ENCODE measurements around the gene LMX1A. TPM values are rescaled to one million over a fixed set of nuclear protein-coding genes. Genes with fewer than 3 reads are reported as not detected.

LMX1A gene
- total and polyA plus RNA-seq, 4 experiments from 2014 or later, result not detected

DNA sequence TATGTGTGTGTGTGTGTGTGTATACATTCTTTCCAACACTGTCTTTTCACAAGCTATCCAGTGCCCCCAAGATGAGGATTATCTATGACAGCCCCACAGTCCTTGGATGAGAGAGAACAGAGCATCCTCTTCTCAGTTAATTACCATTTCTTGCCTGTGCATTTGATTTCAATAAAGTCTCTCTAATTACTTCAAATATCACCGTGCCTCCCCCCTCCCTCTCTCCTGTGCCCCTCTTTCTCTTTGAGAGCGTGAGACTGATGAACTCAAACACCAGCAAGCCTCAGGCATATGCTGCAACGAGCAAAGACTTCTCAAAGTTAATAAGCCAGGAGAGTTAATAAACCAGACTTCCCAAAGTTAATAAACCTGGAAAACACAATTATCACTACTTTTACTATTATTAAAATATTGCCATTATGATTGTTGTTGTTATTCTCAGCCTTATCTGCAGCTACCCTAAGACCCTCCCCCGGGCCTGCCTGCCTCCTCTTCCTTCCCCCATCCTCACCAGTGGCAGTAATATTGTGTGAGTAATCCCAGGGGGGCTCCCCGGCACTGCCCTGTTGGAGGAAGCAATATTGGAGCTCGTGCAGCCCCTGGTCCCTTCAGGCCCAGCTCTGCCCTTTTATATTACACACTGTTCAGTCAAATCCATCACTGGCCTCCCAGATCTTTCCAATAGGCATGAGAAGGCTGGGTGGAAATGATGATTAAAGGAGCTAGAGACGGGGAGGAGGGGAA, 30.9 kb downstream of the LMX1A start:
- H3K27me3 Mint-ChIP-seq, result peaks cover 6 to 21% of the 10 kb centered on the region in 2 donors
- H3K27ac Mint-ChIP-seq, result no peak overlapping the region
- ChIA-PET CTCF (ENCODE audit: partially characterized antibody) (no interaction called here), POLR2A (ENCODE audit: partially characterized antibody) (no interaction called here)
- H3K4me1 Mint-ChIP-seq, result no peaks in the 10 kb centered on the region
- H3K9me3 Mint-ChIP-seq, result peaks cover 0 to 7% (median 0%) of the 10 kb centered on the region in 8 donors
- no peak overlapping the region for H3K4me3 ChIP-seq (ENCODE audit: low read length in 2 of 2)
- H3K36me3 Mint-ChIP-seq, result no peaks in the 10 kb centered on the region
- H3K9me3 ChIP-seq (ENCODE audit: control insufficient read depth in 1 of 2, low read length in 2 of 2), result no peaks in the 10 kb centered on the region
- H3K27ac ChIP-seq (ENCODE audit: low read depth, low read length), result no peak overlapping the region
- H3K27me3 ChIP-seq (ENCODE audit: insufficient read depth, low read length), result no peaks in the 10 kb centered on the region
- intact Hi-C loops (cut with micrococcal nuclease), result no loop called here
- no peaks in the 10 kb centered on the region for H3K4me1 ChIP-seq (ENCODE audit: insufficient read depth, low read length)
- no peaks in the 10 kb centered on the region for H3K36me3 ChIP-seq (ENCODE audit: insufficient read depth, low read length)
- no peak overlapping the region for H3K4me3 Mint-ChIP-seq
- no peak for DNase-seq

DNA sequence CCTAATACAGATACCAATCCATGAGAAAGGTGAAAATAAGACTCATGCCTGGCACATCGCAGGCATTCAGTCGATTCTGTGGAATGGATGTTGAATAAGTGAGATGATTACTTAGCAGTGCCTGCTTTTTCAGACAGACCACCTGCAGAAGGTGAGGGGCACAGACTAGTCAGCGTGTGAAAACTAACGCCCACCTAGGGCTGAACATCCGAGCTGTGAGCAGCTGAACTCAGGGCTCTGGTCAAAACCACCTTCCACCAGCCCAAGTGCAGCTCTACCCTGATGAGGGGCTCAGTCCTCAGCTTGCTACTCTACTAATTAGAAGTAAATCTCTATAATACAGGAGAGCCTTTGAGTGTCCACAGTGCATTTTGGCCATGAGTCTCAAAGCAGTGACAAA, 32.5 kb downstream of the LMX1A start:
- no peaks in the 10 kb centered on the region for H3K36me3 ChIP-seq (ENCODE audit: insufficient read depth, low read length)
- H3K9me3 ChIP-seq (ENCODE audit: control insufficient read depth in 1 of 2, low read length in 2 of 2), result no peaks in the 10 kb centered on the region
- no peaks in the 10 kb centered on the region for H3K27me3 ChIP-seq (ENCODE audit: insufficient read depth, low read length)
- H3K4me1 Mint-ChIP-seq, result no peaks in the 10 kb centered on the region
- H3K27ac ChIP-seq (ENCODE audit: low read depth, low read length), result no peak overlapping the region
- H3K4me3 ChIP-seq (ENCODE audit: low read length in 2 of 2), result no peak overlapping the region
- H3K36me3 Mint-ChIP-seq, result no peaks in the 10 kb centered on the region
- no peak for DNase-seq
- H3K27me3 Mint-ChIP-seq, result peaks cover 9 to 24% of the 10 kb centered on the region in 2 donors
- ChIA-PET POLR2A (ENCODE audit: partially characterized antibody) (interaction anchor here (0.5 kb wide), 1 partner anchor 48 kb away, joined by 3 read pairs; no protein-coding TSS in a partner anchor), CTCF (ENCODE audit: partially characterized antibody) (interaction anchor here (1.4 kb wide), 1 partner anchor 44 kb away, joined by 4 read pairs; no protein-coding TSS in a partner anchor)
- peaks cover 0 to 7% (median 0%) of the 10 kb centered on the region in 8 donors for H3K9me3 Mint-ChIP-seq
- H3K27ac Mint-ChIP-seq, result no peak overlapping the region
- H3K4me1 ChIP-seq (ENCODE audit: insufficient read depth, low read length), result no peaks in the 10 kb centered on the region
- intact Hi-C loops (cut with micrococcal nuclease), result no loop called here
- no peak overlapping the region for H3K4me3 Mint-ChIP-seq

DNA sequence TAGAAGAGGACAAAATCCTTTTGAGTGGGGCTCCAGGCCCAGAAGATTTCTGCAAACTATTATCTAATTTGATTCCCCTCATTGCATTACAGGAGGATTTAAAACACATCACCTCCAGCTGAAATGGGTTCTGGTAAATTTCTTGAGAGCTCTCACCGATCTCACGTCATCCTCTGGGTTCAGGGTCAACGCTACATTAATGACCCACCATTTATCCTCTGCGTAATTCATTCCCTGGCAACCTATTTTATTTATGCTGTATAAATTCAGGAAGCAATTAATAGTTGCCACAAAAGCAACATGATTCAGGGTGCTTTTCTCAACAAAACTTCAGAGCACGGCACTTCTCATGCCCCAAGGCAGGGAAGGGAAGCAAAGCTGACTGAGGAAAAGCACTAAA, 38.9 kb downstream of the LMX1A start:
- no peaks in the 10 kb centered on the region for H3K36me3 Mint-ChIP-seq
- intact Hi-C loops (cut with micrococcal nuclease), result no loop called here
- no peak overlapping the region for H3K4me3 Mint-ChIP-seq
- Histone ChIP-seq H3K36me3 (ENCODE audit: insufficient read depth, low read length) (no peaks in the 10 kb centered on the region), H3K4me1 (ENCODE audit: insufficient read depth, low read length) (no peaks in the 10 kb centered on the region), H3K4me3 (ENCODE audit: low read length in 2 of 2) (no peak overlapping the region), H3K9me3 (ENCODE audit: control insufficient read depth in 1 of 2, low read length in 2 of 2) (no peaks in the 10 kb centered on the region), H3K27me3 (ENCODE audit: insufficient read depth, low read length) (no peaks in the 10 kb centered on the region), H3K27ac (ENCODE audit: low read depth, low read length) (no peak overlapping the region)
- no peak overlapping the region for H3K27ac Mint-ChIP-seq
- ChIA-PET CTCF (ENCODE audit: partially characterized antibody) (no interaction called here), POLR2A (ENCODE audit: partially characterized antibody) (no interaction called here)
- peaks cover 0 to 8% (median under 1%) of the 10 kb centered on the region in 8 donors for H3K9me3 Mint-ChIP-seq
- no peaks in the 10 kb centered on the region for H3K4me1 Mint-ChIP-seq
- peaks cover 20 to 25% of the 10 kb centered on the region in 2 donors for H3K27me3 Mint-ChIP-seq
- DNase-seq, result no peak

DNA sequence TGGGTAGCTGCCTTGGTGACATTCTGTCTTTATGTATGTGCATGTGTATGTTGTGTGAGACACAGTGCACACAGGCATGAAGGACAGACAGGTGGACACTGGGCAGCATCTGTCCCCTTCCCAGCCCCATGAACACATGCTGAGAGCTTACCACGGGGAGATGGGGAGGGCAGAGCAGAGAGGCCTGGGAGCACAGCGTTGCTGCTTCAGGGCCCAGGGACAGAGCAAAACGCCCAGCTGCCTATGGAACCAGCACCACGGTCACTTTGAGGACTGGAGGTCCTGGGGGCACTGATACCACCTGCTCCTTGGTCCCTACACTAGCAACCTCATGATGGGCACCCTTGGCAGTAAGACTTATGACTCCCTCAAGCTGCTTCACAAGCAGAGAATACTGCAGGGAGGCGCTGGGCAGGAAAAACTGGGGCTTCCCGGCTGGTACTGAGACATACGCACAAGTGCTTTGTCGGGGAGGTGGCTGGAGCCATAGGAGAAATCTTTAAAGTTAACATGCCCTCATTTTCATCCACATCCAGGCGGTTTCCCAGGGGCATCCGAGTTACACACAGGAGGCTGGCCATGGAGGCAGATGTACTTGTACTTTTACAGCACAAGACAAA, 40.3 kb downstream of the LMX1A start:
- no peak overlapping the region for H3K27ac Mint-ChIP-seq
- Histone ChIP-seq H3K36me3 (ENCODE audit: insufficient read depth, low read length) (no peaks in the 10 kb centered on the region), H3K4me1 (ENCODE audit: insufficient read depth, low read length) (no peaks in the 10 kb centered on the region), H3K27me3 (ENCODE audit: insufficient read depth, low read length) (no peaks in the 10 kb centered on the region), H3K4me3 (ENCODE audit: low read length in 2 of 2) (no peak overlapping the region), H3K9me3 (ENCODE audit: control insufficient read depth in 1 of 2, low read length in 2 of 2) (no peaks in the 10 kb centered on the region), H3K27ac (ENCODE audit: low read depth, low read length) (no peak overlapping the region)
- peaks cover 24 to 29% of the 10 kb centered on the region in 2 donors for H3K27me3 Mint-ChIP-seq
- H3K36me3 Mint-ChIP-seq, result no peaks in the 10 kb centered on the region
- H3K4me1 Mint-ChIP-seq, result no peaks in the 10 kb centered on the region
- ChIA-PET POLR2A (ENCODE audit: partially characterized antibody) (no interaction called here), CTCF (ENCODE audit: partially characterized antibody) (no interaction called here)
- H3K4me3 Mint-ChIP-seq, result no peak overlapping the region
- DNase-seq, result no peak
- peaks cover 0 to 5% (median 0%) of the 10 kb centered on the region in 8 donors for H3K9me3 Mint-ChIP-seq
- intact Hi-C loops (cut with micrococcal nuclease), result no loop called here

DNA sequence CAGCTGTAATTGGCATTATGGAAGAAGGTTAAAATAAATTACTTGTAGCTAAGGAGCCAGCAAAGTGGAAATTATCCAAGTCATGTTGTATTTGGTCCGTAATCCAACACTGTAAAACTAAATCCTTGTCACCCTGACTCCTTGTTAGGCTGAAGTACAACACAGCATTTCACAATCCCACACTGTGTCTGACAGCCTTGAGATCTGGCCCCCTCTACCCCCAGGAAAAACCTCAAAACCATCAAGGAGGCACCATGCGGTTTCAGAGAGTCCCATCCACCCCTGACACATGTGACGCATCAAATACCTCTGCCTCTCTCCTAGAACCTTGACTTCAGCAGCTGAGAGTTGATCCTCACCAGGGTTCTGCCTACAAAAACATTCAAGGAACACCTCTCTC, 41.0 kb downstream of the LMX1A start:
- Mint-ChIP-seq H3K9me3 (peaks cover 0 to 5% (median 0%) of the 10 kb centered on the region in 8 donors), H3K27ac (no peak overlapping the region), H3K4me1 (no peaks in the 10 kb centered on the region), H3K4me3 (no peak overlapping the region), H3K36me3 (no peaks in the 10 kb centered on the region), H3K27me3 (peaks cover 24 to 29% of the 10 kb centered on the region in 2 donors)
- no peak overlapping the region for H3K4me3 ChIP-seq (ENCODE audit: low read length in 2 of 2)
- ChIA-PET CTCF (ENCODE audit: partially characterized antibody) (no interaction called here), POLR2A (ENCODE audit: partially characterized antibody) (no interaction called here)
- no peaks in the 10 kb centered on the region for H3K27me3 ChIP-seq (ENCODE audit: insufficient read depth, low read length)
- H3K36me3 ChIP-seq (ENCODE audit: insufficient read depth, low read length), result no peaks in the 10 kb centered on the region
- no peak for DNase-seq
- H3K4me1 ChIP-seq (ENCODE audit: insufficient read depth, low read length), result no peaks in the 10 kb centered on the region
- no peaks in the 10 kb centered on the region for H3K9me3 ChIP-seq (ENCODE audit: control insufficient read depth in 1 of 2, low read length in 2 of 2)
- intact Hi-C loops (cut with micrococcal nuclease), result no loop called here
- no peak overlapping the region for H3K27ac ChIP-seq (ENCODE audit: low read depth, low read length)

DNA sequence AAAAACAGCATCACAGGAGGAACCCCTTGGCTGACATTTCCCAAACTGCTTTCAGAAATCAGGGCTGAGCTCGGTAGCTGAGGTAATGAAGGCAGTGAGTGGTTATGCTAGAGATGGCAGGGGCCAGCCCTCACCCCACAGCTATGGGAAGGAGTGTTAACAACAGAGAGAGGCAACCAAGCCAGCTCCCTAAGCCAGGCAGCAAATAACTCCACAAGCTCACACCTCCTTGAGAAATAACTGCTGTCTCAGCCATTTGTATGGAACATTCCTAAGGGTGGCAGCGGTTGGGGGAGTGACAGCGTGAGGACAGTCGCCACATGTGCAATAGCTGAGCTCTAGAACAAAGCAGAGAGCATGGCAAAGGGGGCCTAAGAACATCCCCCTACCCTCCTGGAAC, 42.6 kb downstream of the LMX1A start:
- ChIA-PET POLR2A (ENCODE audit: partially characterized antibody) (no interaction called here), CTCF (ENCODE audit: partially characterized antibody) (interaction anchor here (0.8 kb wide), 1 partner anchor 54 kb away, joined by 4 read pairs; no protein-coding TSS in a partner anchor)
- no peaks in the 10 kb centered on the region for H3K27me3 ChIP-seq (ENCODE audit: insufficient read depth, low read length)
- no peak overlapping the region for H3K27ac Mint-ChIP-seq
- H3K4me1 Mint-ChIP-seq, result no peaks in the 10 kb centered on the region
- H3K4me1 ChIP-seq (ENCODE audit: insufficient read depth, low read length), result no peaks in the 10 kb centered on the region
- peaks cover 0 to 5% (median 0%) of the 10 kb centered on the region in 8 donors for H3K9me3 Mint-ChIP-seq
- intact Hi-C loops (cut with micrococcal nuclease), result no loop called here
- H3K27ac ChIP-seq (ENCODE audit: low read depth, low read length), result no peak overlapping the region
- peaks cover 21 to 26% of the 10 kb centered on the region in 2 donors for H3K27me3 Mint-ChIP-seq
- H3K36me3 Mint-ChIP-seq, result no peaks in the 10 kb centered on the region
- no peak for DNase-seq
- no peaks in the 10 kb centered on the region for H3K9me3 ChIP-seq (ENCODE audit: control insufficient read depth in 1 of 2, low read length in 2 of 2)
- no peaks in the 10 kb centered on the region for H3K36me3 ChIP-seq (ENCODE audit: insufficient read depth, low read length)
- H3K4me3 ChIP-seq (ENCODE audit: low read length in 2 of 2), result no peak overlapping the region
- no peak overlapping the region for H3K4me3 Mint-ChIP-seq

DNA sequence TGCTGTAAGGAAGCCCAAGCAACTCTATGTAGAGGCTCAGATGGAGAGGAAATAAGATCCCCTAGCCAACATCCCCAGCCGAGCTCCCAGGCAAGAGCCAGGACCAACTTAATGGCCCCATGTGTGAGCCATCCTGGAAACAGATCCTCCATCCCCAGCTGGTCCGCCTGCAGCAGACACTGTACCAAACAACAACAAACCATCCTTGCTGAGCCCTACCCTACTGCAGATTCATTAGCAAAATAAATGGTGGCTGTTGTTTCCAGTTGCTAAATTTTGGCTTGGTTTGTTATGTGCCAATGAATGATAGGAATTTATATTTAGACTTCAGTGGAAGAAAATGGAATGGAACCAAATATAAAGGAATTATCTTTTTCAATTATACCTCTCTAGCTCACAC, 43.9 kb downstream of the LMX1A start:
- no peak for DNase-seq
- no peaks in the 10 kb centered on the region for H3K36me3 ChIP-seq (ENCODE audit: insufficient read depth, low read length)
- no peaks in the 10 kb centered on the region for H3K27me3 ChIP-seq (ENCODE audit: insufficient read depth, low read length)
- no peak overlapping the region for H3K4me3 ChIP-seq (ENCODE audit: low read length in 2 of 2)
- POLR2A ChIA-PET (ENCODE audit: partially characterized antibody), result no interaction called here
- no peak overlapping the region for H3K27ac ChIP-seq (ENCODE audit: low read depth, low read length)
- Mint-ChIP-seq H3K27me3 (peaks cover 18 to 23% of the 10 kb centered on the region in 2 donors), H3K4me1 (no peaks in the 10 kb centered on the region), H3K36me3 (no peaks in the 10 kb centered on the region), H3K27ac (no peak overlapping the region), H3K9me3 (peaks cover 0 to 5% (median 0%) of the 10 kb centered on the region in 8 donors), H3K4me3 (no peak overlapping the region)
- intact Hi-C loops (cut with micrococcal nuclease), result no loop called here
- H3K4me1 ChIP-seq (ENCODE audit: insufficient read depth, low read length), result no peaks in the 10 kb centered on the region
- CTCF ChIA-PET (ENCODE audit: partially characterized antibody), result no interaction called here
- no peaks in the 10 kb centered on the region for H3K9me3 ChIP-seq (ENCODE audit: control insufficient read depth in 1 of 2, low read length in 2 of 2)
